Mesendoderm (in vitro differentiated cells): ENCODE data around the gene AFF3.

ENCODE experiments used
- DNase-seq: peaks from one replicate; pipeline ENCODE4 v3.0.0; 2013
- H2AK5ac ChIP-seq: 2 replicates; pipeline ENCODE4 v1.6.1; 2013; ENCODE audit warnings: low read length, inconsistent platforms
- H2BK120ac ChIP-seq: 2 replicates; pipeline ENCODE4 v1.6.1; 2013; ENCODE audit warnings: low read depth, mild to moderate bottlenecking, low read length, moderate library complexity, mixed read lengths
- H2BK15ac ChIP-seq: replicated peaks from 2 replicates; pipeline ENCODE4 v1.6.1; 2013; ENCODE audit warnings: low read depth, mild to moderate bottlenecking, moderate library complexity
- H2BK5ac ChIP-seq: 2 replicates; pipeline ENCODE4 v1.6.1; 2013; ENCODE audit warnings: low read length, inconsistent platforms
- H3K18ac ChIP-seq: 2 replicates; pipeline ENCODE4 v1.6.1; 2013; ENCODE audit warnings: mild to moderate bottlenecking, low read length, mixed read lengths
- H3K23ac ChIP-seq: one replicate; pipeline ENCODE4 v1.6.1; 2013; ENCODE audit warnings: low read length
- H3K27ac ChIP-seq: 2 replicates; pipeline ENCODE4 v1.5.1; 2013; ENCODE audit warnings: low read depth, mild to moderate bottlenecking, inconsistent platforms, low read length, moderate library complexity
- H3K27me3 ChIP-seq: 2 replicates; pipeline ENCODE4 v1.6.1; 2013; ENCODE audit warnings: low read length, control low read depth, mild to moderate bottlenecking, inconsistent platforms; ENCODE audit not compliant: insufficient read depth, poor library complexity
- H3K36me3 ChIP-seq: 2 replicates; pipeline ENCODE4 v1.6.1; 2013; ENCODE audit warnings: low read length, inconsistent platforms; ENCODE audit not compliant: control insufficient read depth, insufficient read depth
- H3K4ac ChIP-seq: one replicate; pipeline ENCODE4 v1.6.1; 2013; ENCODE audit warnings: low read depth, mild to moderate bottlenecking, low read length, moderate library complexity
- H3K4me1 ChIP-seq: 2 replicates; pipeline ENCODE4 v1.6.1; 2013; ENCODE audit warnings: low read depth, low read length, inconsistent platforms; ENCODE audit not compliant: control insufficient read depth
- H3K4me2 ChIP-seq: 2 replicates; pipeline ENCODE4 v1.6.1; 2013; ENCODE audit warnings: low read length
- H3K4me3 ChIP-seq: 2 replicates; pipeline ENCODE4 v1.5.1; 2013; ENCODE audit warnings: mild to moderate bottlenecking, low read length
- H3K56ac ChIP-seq: one replicate; pipeline ENCODE4 v1.6.1; 2013; ENCODE audit warnings: low read length
- H3K79me1 ChIP-seq: 2 replicates; pipeline ENCODE4 v1.6.1; 2013; ENCODE audit warnings: low read length, inconsistent platforms
- H3K79me2 ChIP-seq: 2 replicates; pipeline ENCODE4 v1.6.1; 2013; ENCODE audit warnings: mild to moderate bottlenecking, low read length; ENCODE audit not compliant: control insufficient read depth, insufficient read depth
- H3K9ac ChIP-seq: 2 replicates; pipeline ENCODE4 v1.6.1; 2013; ENCODE audit warnings: low read length, inconsistent platforms
- H4K5ac ChIP-seq: one replicate; pipeline ENCODE4 v1.6.1; 2013; ENCODE audit warnings: low read length
- H4K8ac ChIP-seq: one replicate; pipeline ENCODE4 v1.6.1; 2013; ENCODE audit warnings: low read depth, mild to moderate bottlenecking, control low read depth, low read length, moderate library complexity
- WGBS: extraction: QIAGEN DNeasy Blood & Tissue Kit; methylation state at CpG from one replicate; pipeline ENCODE4 v1.1.7; 2013; ENCODE audit warnings: low lambda C conversion rate, missing lambda C conversion rate; ENCODE audit not compliant: insufficient coverage; ENCODE audit errors: extremely low coverage; 5-methylcytosine and 5-hydroxymethylcytosine counted together

AFF3 gene

GRCh38 chr2:99832926-99833325 lies 309.5 kb downstream of the AFF3 start:
- no CpG with 5 or more reads among the region's 1 CpG for WGBS
- no peak overlapping the region for H3K18ac ChIP-seq
- H4K5ac ChIP-seq: no peak overlapping the region
- H3K56ac ChIP-seq: no peak overlapping the region
- H3K23ac ChIP-seq: no peak overlapping the region
- no peak overlapping the region for H2BK120ac ChIP-seq
- no peak overlapping the region for H2AK5ac ChIP-seq
- H3K9ac ChIP-seq: no peak overlapping the region
- H4K8ac ChIP-seq: no peak overlapping the region
- H3K4me1 ChIP-seq: no peaks in the 10 kb centered on the region
- H3K4ac ChIP-seq: no peak overlapping the region
- no peak overlapping the region for H3K4me2 ChIP-seq
- no peak overlapping the region for H2BK5ac ChIP-seq
- H3K27me3 ChIP-seq: no peaks in the 10 kb centered on the region
- no peak overlapping the region for H3K4me3 ChIP-seq
- DNase-seq: no peak
- H3K79me2 ChIP-seq: no peaks in the 10 kb centered on the region
- no peak overlapping the region for H2BK15ac ChIP-seq
- H3K36me3 ChIP-seq: no peaks in the 10 kb centered on the region
- no peaks in the 10 kb centered on the region for H3K79me1 ChIP-seq
- no peak overlapping the region for H3K27ac ChIP-seq

- Histone ChIP-seq H3K4ac (no peak overlapping the region), H3K9ac (no peak overlapping the region), H3K79me1 (no peaks in the 10 kb centered on the region), H3K36me3 (no peaks in the 10 kb centered on the region), H3K27ac (no peak overlapping the region), H2AK5ac (no peak overlapping the region), H4K5ac (no peak overlapping the region), H3K56ac (no peak overlapping the region), H3K4me3 (no peak overlapping the region), H2BK5ac (no peak overlapping the region), H2BK15ac (no peak overlapping the region), H3K18ac (no peak overlapping the region), H3K4me2 (no peak overlapping the region), H3K79me2 (no peaks in the 10 kb centered on the region), H2BK120ac (no peak overlapping the region), H4K8ac (no peak overlapping the region), H3K4me1 (no peaks in the 10 kb centered on the region), H3K27me3 (no peaks in the 10 kb centered on the region), H3K23ac (no peak overlapping the region)
- no peak for DNase-seq
- no CpG with 5 or more reads among the region's 7 CpGs for WGBS
Observed at GRCh38 chr2:99831772-99832171, 310.6 kb downstream of the AFF3 start.

GRCh38 chr2:99827296-99827999 lies 314.9 kb downstream of the AFF3 start:
- Histone ChIP-seq H3K27ac (no peak overlapping the region), H3K79me1 (no peaks in the 10 kb centered on the region), H3K27me3 (no peaks in the 10 kb centered on the region), H3K4me1 (no peaks in the 10 kb centered on the region), H3K4ac (no peak overlapping the region), H4K8ac (no peak overlapping the region), H2BK15ac (no peak overlapping the region), H2AK5ac (no peak overlapping the region), H3K79me2 (no peaks in the 10 kb centered on the region), H3K56ac (no peak overlapping the region), H4K5ac (no peak overlapping the region), H3K4me2 (no peak overlapping the region), H2BK120ac (no peak overlapping the region), H3K18ac (no peak overlapping the region), H3K9ac (no peak overlapping the region), H3K36me3 (no peaks in the 10 kb centered on the region), H3K23ac (no peak overlapping the region), H3K4me3 (no peak overlapping the region), H2BK5ac (no peak overlapping the region)
- no CpG with 5 or more reads among the region's 8 CpGs for WGBS
- DNase-seq: no peak

- H3K9ac ChIP-seq: no peak overlapping the region
- no peak overlapping the region for H2BK120ac ChIP-seq
- H3K27ac ChIP-seq: no peak overlapping the region
- H3K4ac ChIP-seq: no peak overlapping the region
- H3K23ac ChIP-seq: no peak overlapping the region
- no peak overlapping the region for H4K5ac ChIP-seq
- no peak for DNase-seq
- no peaks in the 10 kb centered on the region for H3K4me1 ChIP-seq
- H3K79me2 ChIP-seq: no peaks in the 10 kb centered on the region
- no peaks in the 10 kb centered on the region for H3K27me3 ChIP-seq
- H3K79me1 ChIP-seq: no peaks in the 10 kb centered on the region
- no peak overlapping the region for H4K8ac ChIP-seq
- no peak overlapping the region for H3K56ac ChIP-seq
- H3K4me3 ChIP-seq: no peak overlapping the region
- no peak overlapping the region for H2BK15ac ChIP-seq
- H3K36me3 ChIP-seq: no peaks in the 10 kb centered on the region
- no peak overlapping the region for H2BK5ac ChIP-seq
- no peak overlapping the region for H3K4me2 ChIP-seq
- H3K18ac ChIP-seq: no peak overlapping the region
- no peak overlapping the region for H2AK5ac ChIP-seq
Observed at GRCh38 chr2:99825630-99826029, 316.8 kb downstream of the AFF3 start.

- H2AK5ac ChIP-seq: no peak overlapping the region
- H3K27me3 ChIP-seq: no peaks in the 10 kb centered on the region
- no peaks in the 10 kb centered on the region for H3K79me1 ChIP-seq
- H3K23ac ChIP-seq: no peak overlapping the region
- no peaks in the 10 kb centered on the region for H3K36me3 ChIP-seq
- H3K4ac ChIP-seq: no peak overlapping the region
- no peak overlapping the region for H3K27ac ChIP-seq
- no peak overlapping the region for H4K8ac ChIP-seq
- H3K18ac ChIP-seq: no peak overlapping the region
- no peak overlapping the region for H3K56ac ChIP-seq
- H3K4me2 ChIP-seq: no peak overlapping the region
- H3K9ac ChIP-seq: no peak overlapping the region
- H2BK15ac ChIP-seq: no peak overlapping the region
- H3K79me2 ChIP-seq: no peaks in the 10 kb centered on the region
- WGBS: no CpG with 5 or more reads among the region's 6 CpGs
- no peaks in the 10 kb centered on the region for H3K4me1 ChIP-seq
- H2BK120ac ChIP-seq: no peak overlapping the region
- DNase-seq: no peak
- H4K5ac ChIP-seq: no peak overlapping the region
- no peak overlapping the region for H3K4me3 ChIP-seq
- no peak overlapping the region for H2BK5ac ChIP-seq
Observed at GRCh38 chr2:99824758-99825157, 317.6 kb downstream of the AFF3 start.
